AG09309 (cell line): ENCODE data around the gene OAS3.
"Not testable (repeated sequence)": the region's sequence is repeated elsewhere in the genome, so short reads cannot be mapped to it uniquely, and the experiment has no call there.

Source experiments
- DNase-seq: peaks from one replicate; pipeline ENCODE4 v3.0.0-alpha.2; 2010; ENCODE audit warnings: low read depth
- H3K4me3 ChIP-seq: 2 replicates; pipeline ENCODE4 v1.5.1; 2011; ENCODE audit warnings: mild to moderate bottlenecking, low read depth, low read length, moderate library complexity; ENCODE audit not compliant: control insufficient read depth
- CTCF ChIP-seq: IDR thresholded peaks from 2 replicates; pipeline ENCODE4 v1.5.1; 2011; ENCODE audit warnings: mild to moderate bottlenecking, low read depth, low read length, inconsistent platforms; ENCODE audit not compliant: insufficient read depth, control insufficient read depth; ENCODE audit errors: missing control alignments

OAS3 gene

GRCh38 chr12:112945515-112945914, 7.2 kb downstream of the OAS3 start:
- no peak overlapping the region for H3K4me3 ChIP-seq
- no peak for TF ChIP-seq CTCF
- no peak for DNase-seq

- TF ChIP-seq CTCF: no peak
- H3K4me3 ChIP-seq: no peak overlapping the region
- no peak for DNase-seq
Observed at GRCh38 chr12:112946236-112947000, 8.1 kb downstream of the OAS3 start.

GRCh38 chr12:112947314-112947713, 9.0 kb downstream of the OAS3 start:
- TF ChIP-seq CTCF: no peak
- no peak overlapping the region for H3K4me3 ChIP-seq
- no peak for DNase-seq

GRCh38 chr12:112947761-112948160, 9.5 kb downstream of the OAS3 start:
- H3K4me3 ChIP-seq: no peak overlapping the region
- no peak for TF ChIP-seq CTCF
- no peak for DNase-seq

GRCh38 chr12:112948806-112949205, 10.5 kb downstream of the OAS3 start:
- DNase-seq: no peak
- no peak overlapping the region for H3K4me3 ChIP-seq
- no peak for TF ChIP-seq CTCF

- no peak for DNase-seq
- H3K4me3 ChIP-seq: no peak overlapping the region
- TF ChIP-seq CTCF: no peak
Observed at GRCh38 chr12:112950701-112951100, 12.4 kb downstream of the OAS3 start.

GRCh38 chr12:112957125-112957524, 18.9 kb downstream of the OAS3 start:
- DNase-seq: not testable (repeated sequence)

More at GRCh38 chr12:112957125-112957524, 18.9 kb downstream of the OAS3 start:
- not testable (repeated sequence) for H3K4me3 ChIP-seq
